Breast epithelium (tissue), 3 donors: Measurements from ENCODE around the gene TAS2R39.

Experiments used
- CTCF ChIP-seq, 3 donors: fragments of 450-650 bp; IDR thresholded peaks; one replicate each; pipeline ENCODE4 v1.5.1; 2016 to 2017; ENCODE audit warnings: antibody characterized with exemption in 3 of 3, mild to moderate bottlenecking in 3 of 3, moderate library complexity in 3 of 3
- POLR2A ChIP-seq: fragments of 450-650 bp; IDR thresholded peaks from one replicate; pipeline ENCODE4 v1.6.1; 2016; ENCODE audit warnings: antibody characterized with exemption, mild to moderate bottlenecking, moderate library complexity

GRCh38 chr7:143227806-143228205, 44.6 kb downstream of the TAS2R39 start:
- TF ChIP-seq CTCF (IDR thresholded peaks at IDR 0.05): no peak
- TF ChIP-seq POLR2A: no peak
